WI38 (cell line): Measurements from ENCODE around the gene MBTPS1.

Experiments
- H3K4me3 ChIP-seq: 2 replicates; pipeline ENCODE4 v1.5.1; 2011; ENCODE audit warnings: low read depth, mild to moderate bottlenecking, control low read depth, low read length
- TF ChIP-seq, protein P1 (sequence below): IDR thresholded peaks from 2 replicates; pipeline ENCODE4 v1.5.1; 2012; ENCODE audit warnings: low read depth, mild to moderate bottlenecking, control low read depth, low read length

MBTPS1 gene

DNA sequence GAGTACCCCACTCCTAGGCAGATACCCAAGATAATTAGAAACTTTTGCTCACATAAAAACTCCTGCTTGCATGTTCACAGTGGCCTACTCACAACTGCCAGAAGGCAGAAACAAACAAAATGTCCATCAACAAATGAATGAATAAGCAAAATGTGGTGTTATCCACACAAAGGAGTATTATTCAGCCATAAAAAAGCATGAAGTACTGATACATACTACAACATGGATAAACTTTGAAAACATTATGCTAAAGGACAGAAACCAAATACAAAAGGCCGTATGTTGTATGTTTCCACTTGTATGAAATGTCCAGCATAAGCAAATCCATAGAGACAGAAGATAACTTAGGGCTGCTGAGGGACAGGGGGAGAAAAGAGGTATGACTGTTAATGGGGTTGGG lies 26.3 kb upstream of the MBTPS1 start:
- H3K4me3 ChIP-seq, result no peak overlapping the region
- TF ChIP-seq, protein P1, sequence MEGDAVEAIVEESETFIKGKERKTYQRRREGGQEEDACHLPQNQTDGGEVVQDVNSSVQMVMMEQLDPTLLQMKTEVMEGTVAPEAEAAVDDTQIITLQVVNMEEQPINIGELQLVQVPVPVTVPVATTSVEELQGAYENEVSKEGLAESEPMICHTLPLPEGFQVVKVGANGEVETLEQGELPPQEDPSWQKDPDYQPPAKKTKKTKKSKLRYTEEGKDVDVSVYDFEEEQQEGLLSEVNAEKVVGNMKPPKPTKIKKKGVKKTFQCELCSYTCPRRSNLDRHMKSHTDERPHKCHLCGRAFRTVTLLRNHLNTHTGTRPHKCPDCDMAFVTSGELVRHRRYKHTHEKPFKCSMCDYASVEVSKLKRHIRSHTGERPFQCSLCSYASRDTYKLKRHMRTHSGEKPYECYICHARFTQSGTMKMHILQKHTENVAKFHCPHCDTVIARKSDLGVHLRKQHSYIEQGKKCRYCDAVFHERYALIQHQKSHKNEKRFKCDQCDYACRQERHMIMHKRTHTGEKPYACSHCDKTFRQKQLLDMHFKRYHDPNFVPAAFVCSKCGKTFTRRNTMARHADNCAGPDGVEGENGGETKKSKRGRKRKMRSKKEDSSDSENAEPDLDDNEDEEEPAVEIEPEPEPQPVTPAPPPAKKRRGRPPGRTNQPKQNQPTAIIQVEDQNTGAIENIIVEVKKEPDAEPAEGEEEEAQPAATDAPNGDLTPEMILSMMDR, result no peak

DNA sequence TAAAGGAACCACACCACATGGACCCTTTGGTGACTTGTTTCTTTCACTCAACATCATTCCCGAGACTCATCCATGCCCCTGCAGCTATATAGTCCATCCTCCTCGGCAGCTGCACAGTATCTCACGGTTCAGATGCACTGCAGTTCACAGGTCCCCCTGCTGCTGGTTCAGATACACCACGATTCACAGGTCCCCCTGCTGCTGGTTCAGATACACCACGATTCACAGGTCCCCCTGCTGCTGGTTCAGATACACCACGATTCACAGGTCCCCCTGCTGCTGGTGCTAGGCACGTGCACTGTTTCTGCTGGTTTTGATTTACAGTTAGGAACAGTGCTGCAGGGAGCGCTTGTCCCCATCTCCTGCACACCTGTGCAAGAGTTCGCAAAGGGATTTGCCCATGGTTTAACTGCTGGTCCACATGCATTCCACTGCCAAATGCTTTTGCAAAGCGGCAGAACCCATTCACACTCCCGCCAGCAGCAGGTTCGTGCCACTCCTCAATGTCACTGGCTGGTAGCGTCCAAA lies 24.5 kb upstream of the MBTPS1 start:
- no peak overlapping the region for H3K4me3 ChIP-seq
- TF ChIP-seq, protein P1, result no peak

DNA sequence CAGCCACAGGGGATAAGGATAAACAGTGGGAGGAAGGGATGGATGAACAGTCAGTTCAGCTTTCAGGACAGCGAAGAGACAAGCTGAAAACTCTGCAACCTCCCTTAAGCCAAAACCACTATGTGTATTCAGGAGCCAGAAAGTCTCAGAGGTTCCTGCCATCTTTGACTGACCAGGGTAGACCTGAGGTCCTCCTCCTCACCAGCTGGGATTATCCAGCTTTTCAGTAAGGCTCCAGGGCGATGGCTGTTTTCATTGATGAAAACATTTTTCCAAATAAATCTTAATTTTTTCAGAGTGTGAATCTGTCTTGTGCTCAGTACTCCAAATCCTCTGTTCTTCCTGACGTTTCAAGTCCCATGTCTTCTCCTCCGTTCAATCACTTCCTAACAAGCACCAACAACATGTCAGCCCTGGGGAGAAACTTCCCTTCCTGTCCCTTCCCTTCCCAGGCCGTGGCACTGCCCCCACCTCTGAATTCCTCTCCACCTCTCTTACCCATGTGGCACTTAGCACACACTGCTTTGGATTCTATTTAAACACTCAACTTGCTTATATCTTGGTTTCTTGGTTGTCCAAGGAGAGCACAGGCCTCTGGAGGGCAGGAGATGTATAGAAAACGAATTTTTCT lies 23.0 kb upstream of the MBTPS1 start:
- TF ChIP-seq, protein P1, result no peak
- H3K4me3 ChIP-seq, result no peak overlapping the region

DNA sequence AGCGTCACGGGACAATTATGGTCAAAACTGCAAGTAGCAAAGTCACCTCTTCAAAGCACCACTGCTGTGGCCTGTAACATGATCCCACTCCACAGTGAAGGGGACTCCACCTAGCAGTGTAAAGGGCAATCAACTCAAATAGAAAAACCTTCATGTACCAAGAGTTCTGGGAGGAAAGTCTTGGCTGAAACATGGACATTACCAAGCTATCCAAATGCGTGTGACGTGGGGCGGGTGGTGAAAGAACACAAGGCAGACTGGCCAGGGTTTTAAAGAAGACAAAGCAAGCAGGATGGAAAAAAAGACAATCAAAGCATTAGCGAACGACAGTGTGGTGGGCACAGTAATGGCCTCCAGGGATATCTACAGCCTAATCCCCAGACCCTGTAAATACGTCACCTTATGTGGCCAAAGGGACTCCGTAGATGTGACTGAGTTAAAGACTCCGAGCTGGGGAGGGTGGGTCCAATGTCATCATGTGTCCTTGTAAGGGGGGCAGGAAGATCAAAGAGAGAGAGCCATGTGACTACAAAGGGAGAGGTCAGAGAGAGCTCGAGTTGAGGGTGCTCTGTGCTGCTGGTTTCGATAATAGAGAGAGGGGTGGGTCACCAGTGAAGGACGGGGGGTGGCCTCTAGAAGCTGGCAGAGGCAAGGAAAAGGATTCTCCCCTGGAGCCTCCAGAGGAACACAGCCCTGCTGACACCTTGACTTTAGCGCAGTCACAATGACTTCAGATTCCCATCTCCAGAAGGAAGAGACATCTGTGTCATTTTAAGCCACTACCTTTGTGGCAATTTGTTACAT lies 22.3 kb upstream of the MBTPS1 start:
- H3K4me3 ChIP-seq, result no peak overlapping the region
- TF ChIP-seq, protein P1, result no peak

DNA sequence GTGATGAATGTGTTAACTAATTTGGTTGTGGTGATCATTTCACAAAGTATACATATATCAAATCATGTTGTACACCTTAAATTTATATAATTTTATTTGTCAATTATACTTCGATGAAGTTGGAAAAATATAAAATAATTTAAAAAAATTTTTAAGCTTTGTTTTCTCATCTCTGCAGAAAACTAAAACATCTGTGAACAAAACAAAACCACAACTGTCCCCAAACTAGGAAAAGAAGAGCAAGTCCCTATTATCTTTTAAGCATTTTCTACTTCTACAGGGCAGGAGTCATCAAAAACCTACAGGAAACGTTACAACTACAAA lies 21.7 kb upstream of the MBTPS1 start:
- no peak overlapping the region for H3K4me3 ChIP-seq
- TF ChIP-seq, protein P1, result no peak

DNA sequence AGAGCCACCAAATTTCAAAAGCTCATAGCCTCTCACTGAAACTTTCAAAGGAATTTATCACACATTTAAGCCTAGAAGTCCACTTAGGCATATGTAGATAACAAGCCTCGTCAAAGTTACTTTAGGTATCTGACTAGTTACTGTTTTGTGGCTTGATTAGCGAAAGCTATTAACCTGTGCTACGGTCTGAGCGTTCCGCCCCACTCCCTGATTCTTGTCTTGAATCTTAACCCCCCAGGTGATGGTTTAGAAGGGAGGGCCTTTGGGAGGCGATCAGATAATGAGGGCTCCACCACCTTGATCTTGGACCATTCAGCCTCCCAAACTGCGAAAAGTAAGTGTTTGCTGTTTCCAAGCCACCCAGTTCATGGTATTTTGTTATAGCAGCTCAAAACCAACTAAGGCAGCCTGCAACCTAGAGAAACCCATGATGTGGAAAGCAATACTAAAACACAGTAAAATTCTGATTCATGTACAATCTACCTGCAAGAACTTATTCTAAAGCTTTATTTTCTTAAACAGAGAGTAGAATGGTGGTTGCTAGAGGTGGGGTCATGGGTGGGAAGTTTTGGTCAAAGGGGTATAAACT lies 21.1 kb upstream of the MBTPS1 start:
- TF ChIP-seq, protein P1, result no peak
- H3K4me3 ChIP-seq, result no peak overlapping the region

DNA sequence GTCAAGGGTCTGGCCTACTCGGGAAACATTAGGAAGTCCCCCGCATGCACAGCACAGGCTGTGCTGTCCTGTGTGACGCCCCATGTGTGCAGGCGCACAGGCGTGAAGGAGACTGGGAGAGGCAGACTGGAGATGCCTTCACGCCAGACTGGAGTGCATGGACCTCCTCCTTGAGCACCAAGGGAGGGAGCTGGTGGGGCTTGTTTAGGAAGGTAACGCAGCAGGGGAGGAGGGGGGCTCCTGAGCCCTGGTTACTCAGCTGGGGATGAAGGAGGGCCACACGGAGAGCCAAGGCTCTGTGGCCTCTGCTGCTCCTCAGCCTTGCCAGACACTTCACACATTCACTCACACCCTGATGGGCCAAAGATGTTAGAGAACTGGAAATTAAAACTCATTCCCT lies 20.5 kb upstream of the MBTPS1 start:
- TF ChIP-seq, protein P1, result no peak
- H3K4me3 ChIP-seq, result no peak overlapping the region
